Esophagus squamous epithelium (tissue), 4 donors: Measurements from ENCODE around the gene PTPRO.

Experiments
- CTCF ChIP-seq, 6 experiments: fragments of 450-650 bp in 4 of 6; fragments of 200-600 bp in 2 of 6; sonication (generic) in 2 of 6; IDR thresholded peaks; one replicate each; pipeline ENCODE4 v1.5.1; 2016 to 2019; ENCODE audit warnings: antibody characterized with exemption in 6 of 6, mild to moderate bottlenecking in 4 of 6, moderate library complexity in 4 of 6
- POLR2A ChIP-seq, 4 donors: fragments of 450-650 bp; IDR thresholded peaks; one replicate each; pipeline ENCODE4 v1.6.1; 2017; ENCODE audit warnings: antibody characterized with exemption in 4 of 4, mild to moderate bottlenecking in 4 of 4, moderate library complexity in 3 of 4

- TF ChIP-seq CTCF (IDR thresholded peaks at IDR 0.05) (no peak), POLR2A (IDR thresholded peaks at IDR 0.05) (no peak)
Measured at GRCh38 chr12:15632708-15633107, 310.4 kb downstream of the PTPRO start.
